GM12878 (cell line): ENCODE data around the gene CHST4. TPM values are rescaled to one million over a fixed set of nuclear protein-coding genes. Genes with fewer than 3 reads are reported as not detected.

Experiments
- ATAC-seq: fragments of 200-7000 bp; cut with Tn5 transposase; 3 replicates; pipeline ENCODE4 v1.9.1; 2020; ENCODE audit warnings: mild to moderate bottlenecking, moderate library complexity
- BruUV-seq: library from RNA; stranded (reverse); fragments of 400-500 nt; replicated peaks from 2 replicates; lab custom pipeline; 2021; lab: Mats Ljungman, UMichigan
- CTCF ChIA-PET: fragments of 300-600 bp; sonication (Branson Sonifier 250); formaldehyde crosslinking; extraction: SDS; loops from one replicate; lab custom pipeline; 2021; ENCODE audit warnings: inconsistent platforms; lab: Yijun Ruan, JAX
- POLR2A ChIA-PET: fragments of 350-600 bp; formaldehyde crosslinking; extraction: SDS; loops from one replicate; lab custom pipeline; 2021; ENCODE audit warnings: inconsistent platforms; lab: Charles Lee
- RAD21 ChIA-PET: fragments of 300-600 bp; sonication (Branson Sonifier 250); formaldehyde crosslinking; loops from one replicate; lab custom pipeline; 2023; ENCODE audit warnings: antibody characterized with exemption; ENCODE audit not compliant: unreplicated experiment; lab: Charles Lee
- SMC1A ChIA-PET: fragments of 300-600 bp; sonication (Branson Sonifier 250); formaldehyde crosslinking; loops from one replicate; lab custom pipeline; 2023; ENCODE audit not compliant: unreplicated experiment, uncharacterized antibody; lab: Charles Lee
- DNase-seq: peaks from one replicate; pipeline ENCODE4 v3.0.0-alpha.2; 2011; ENCODE audit warnings: low read depth, low spot score
- FAIRE-seq: peaks from 3 replicates; lab custom pipeline; 2011; peaks lifted over from hg19 to GRCh38; lab: Jason Lieb, UNC
- H2AFZ ChIP-seq: 2 replicates; pipeline ENCODE4 v1.6.0; 2011; ENCODE audit warnings: low read depth, low read length, control low read depth; ENCODE audit not compliant: control insufficient read depth
- H3K27ac ChIP-seq: 2 replicates; pipeline ENCODE4 v1.5.1; 2011; ENCODE audit warnings: control low read depth; ENCODE audit not compliant: control insufficient read depth, insufficient read depth
- H3K27me3 ChIP-seq, 2 experiments: replicated peaks in 1 of 2; 2 replicates each; pipeline versions ENCODE4 v1.6.0 to v1.6.1; 2011; ENCODE audit warnings: low read length in 1 of 2; ENCODE audit not compliant: control insufficient read depth in 2 of 2, insufficient read depth in 2 of 2
- H3K36me3 ChIP-seq, 2 experiments: 2 replicates each; pipeline ENCODE4 v1.5.1; 2011; ENCODE audit warnings: low read length in 1 of 2; ENCODE audit not compliant: control insufficient read depth in 2 of 2, insufficient read depth in 2 of 2
- H3K4me1 ChIP-seq: 2 replicates; pipeline ENCODE4 v1.6.1; 2011; ENCODE audit warnings: mild to moderate bottlenecking, low read length, moderate library complexity, mixed read lengths; ENCODE audit not compliant: control insufficient read depth, insufficient read depth
- H3K4me2 ChIP-seq: 2 replicates; pipeline ENCODE4 v1.6.0; 2011; ENCODE audit warnings: control low read depth; ENCODE audit not compliant: control insufficient read depth, insufficient read depth
- H3K4me3 ChIP-seq: fragments of 200-600 bp; sonication (generic); 2 replicates; pipeline ENCODE4 v1.5.1; 2016
- H3K79me2 ChIP-seq: 2 replicates; pipeline ENCODE4 v1.6.0; 2011; ENCODE audit warnings: low read length; ENCODE audit not compliant: control insufficient read depth, insufficient read depth
- H3K9ac ChIP-seq: 2 replicates; pipeline ENCODE4 v1.8.0; 2011; ENCODE audit warnings: low read length, control low read depth, mixed read lengths; ENCODE audit not compliant: control insufficient read depth, insufficient read depth
- H3K9me3 ChIP-seq: replicated peaks from 3 replicates; pipeline ENCODE4 v1.5.1; 2011; ENCODE audit warnings: mild to moderate bottlenecking, low read length; ENCODE audit not compliant: control insufficient read depth, insufficient read depth
- H4K20me1 ChIP-seq: 2 replicates; pipeline ENCODE4 v1.6.0; 2011; ENCODE audit not compliant: control insufficient read depth, insufficient read depth
- ASH2L ChIP-seq: fragments of 300-600, 200-600 bp; sonication (generic); IDR thresholded peaks from 2 replicates; pipeline ENCODE4 v1.6.1; 2017; ENCODE audit warnings: low read depth, mild to moderate bottlenecking, borderline replicate concordance
- CBX3 ChIP-seq: fragments of 200-600 bp; sonication (generic); IDR thresholded peaks from 2 replicates; pipeline ENCODE4 v1.6.1; 2016; ENCODE audit warnings: low read depth, borderline replicate concordance
- DPF2 ChIP-seq: fragments of 450-650 bp; IDR thresholded peaks from 2 replicates; pipeline ENCODE4 v1.6.1; 2017; ENCODE audit warnings: mild to moderate bottlenecking
- EZH2 ChIP-seq: IDR thresholded peaks from 2 replicates; pipeline ENCODE4 v1.6.1; 2012; ENCODE audit warnings: low read depth, mild to moderate bottlenecking, control low read depth, inconsistent platforms, low read length, borderline replicate concordance; ENCODE audit not compliant: control insufficient read depth
- HDAC2 ChIP-seq: fragments of 200-600 bp; sonication (generic); IDR thresholded peaks from 2 replicates; pipeline ENCODE4 v1.6.1; 2017
- MYC ChIP-seq: IDR thresholded peaks from 2 replicates; pipeline ENCODE4 v1.6.1; 2011; ENCODE audit warnings: mild to moderate bottlenecking, low read length, moderate library complexity, inconsistent platforms; ENCODE audit not compliant: insufficient read depth, insufficient replicate concordance, insufficient read length, severe bottlenecking
- NFYA ChIP-seq: IDR thresholded peaks from 2 replicates; pipeline ENCODE4 v1.6.1; 2011; ENCODE audit warnings: low read depth, mild to moderate bottlenecking, low read length, improper control_type of control experiment, borderline replicate concordance
- NR2C2 ChIP-seq: IDR thresholded peaks from 2 replicates; pipeline ENCODE4 v1.6.1; 2011; ENCODE audit warnings: borderline replicate concordance, low read depth; ENCODE audit not compliant: control insufficient read depth, insufficient read length
- NR2F1 ChIP-seq: fragments of 450-650 bp; conservative IDR thresholded peaks from 2 replicates; pipeline ENCODE4 v1.6.1; 2017; ENCODE audit warnings: mild to moderate bottlenecking
- POU2F2 ChIP-seq: IDR thresholded peaks from 3 replicates; pipeline ENCODE4 v1.6.1; 2011; ENCODE audit warnings: low read depth, mild to moderate bottlenecking, low read length, borderline replicate concordance
- SMAD5 ChIP-seq: IDR thresholded peaks from 2 replicates; pipeline ENCODE4 v1.6.1; 2016; ENCODE audit warnings: antibody characterized with exemption, low read depth
- SREBF1 ChIP-seq: IDR thresholded peaks from 2 replicates; pipeline ENCODE4 v1.6.1; 2012; ENCODE audit warnings: mild to moderate bottlenecking, low read length
- SREBF2 ChIP-seq: IDR thresholded peaks from 2 replicates; pipeline ENCODE4 v1.6.1; 2012; ENCODE audit warnings: mild to moderate bottlenecking, low read length
- STAT1 ChIP-seq: fragments of 450-650 bp; conservative IDR thresholded peaks from 2 replicates; pipeline ENCODE4 v1.6.1; 2014; ENCODE audit warnings: antibody characterized with exemption, mild to moderate bottlenecking
- TAF1 ChIP-seq: IDR thresholded peaks from 2 replicates; pipeline ENCODE4 v1.6.1; 2011; ENCODE audit warnings: mild to moderate bottlenecking, low read depth, low read length, borderline replicate concordance
- TCF3 ChIP-seq: IDR thresholded peaks from 2 replicates; pipeline ENCODE4 v1.6.1; 2012; ENCODE audit warnings: low read depth, mild to moderate bottlenecking, low read length, borderline replicate concordance; ENCODE audit not compliant: insufficient read depth
- WGBS: methylation state at CpG from one replicate; pipeline ENCODE4 v1.1.6; 2016; ENCODE audit warnings: low lambda C conversion rate; ENCODE audit not compliant: insufficient replicate concordance, insufficient coverage; ENCODE audit errors: missing lambda C conversion rate; 5-methylcytosine and 5-hydroxymethylcytosine counted together
- in situ Hi-C: fragments of 300-500 bp; cut with MboI; formaldehyde crosslinking; loops from 9 replicates; pipeline ENCODE4 v1.14.3; 2018; ENCODE audit warnings: mixed read lengths
- intact Hi-C: fragments of 100-400 bp; cut with micrococcal nuclease; formaldehyde crosslinking; loops from one replicate; pipeline ENCODE4 v1.14.2; 2022; ENCODE audit not compliant: unreplicated experiment
- polyA plus RNA-seq, 11 experiments: library from polyadenylated mRNA; depleted of rRNA in 4 of 11; unstranded in 6 of 11; stranded (reverse) in 5 of 11; fragments of >200 nt; fragmentation: Nextera tagmentation in 4 of 11; fragmentation: Illumina TruSeq in 1 of 11; extraction: Ambion mirVana in 4 of 11; extraction: Trizol in 1 of 11; gene quantifications; 1 replicate in 1 of 11; 2 replicates in 10 of 11; pipeline versions ENCODE4 v1.2.1 to v1.2.3, GENCODE V29; 2011 to 2016; ENCODE audit warnings: inconsistent platforms in 2 of 11, missing spikeins in 2 of 11, low read depth in 1 of 11
- total RNA-seq, 4 experiments: library from RNA; depleted of rRNA in 3 of 4; stranded (reverse); fragments of >200 nt in 3 of 4; fragmentation: Illumina TruSeq in 1 of 4; extraction: Trizol in 1 of 4; gene quantifications; 2 replicates each; pipeline versions ENCODE4 v1.2.1 to v1.2.3, GENCODE V29; 2013 to 2021
- TF ChIP-seq, protein P1 (sequence below): fragments of 450-650 bp; IDR thresholded peaks from 2 replicates; pipeline ENCODE4 v1.6.1; 2016; ENCODE audit warnings: mild to moderate bottlenecking
- TF ChIP-seq, protein P2 (sequence below): fragments of 450-650 bp; IDR thresholded peaks from 2 replicates; pipeline ENCODE4 v1.6.1; 2017; ENCODE audit warnings: mild to moderate bottlenecking, low read depth, inconsistent platforms; ENCODE audit not compliant: poor library complexity, severe bottlenecking

Gene CHST4
- total and polyA plus RNA-seq, 10 of the 15 experiments (the other 5 are each of a cell fraction or from before 2014, with no cell fraction given): 0.10 to 1.7 (median 0.79) TPM

DNA sequence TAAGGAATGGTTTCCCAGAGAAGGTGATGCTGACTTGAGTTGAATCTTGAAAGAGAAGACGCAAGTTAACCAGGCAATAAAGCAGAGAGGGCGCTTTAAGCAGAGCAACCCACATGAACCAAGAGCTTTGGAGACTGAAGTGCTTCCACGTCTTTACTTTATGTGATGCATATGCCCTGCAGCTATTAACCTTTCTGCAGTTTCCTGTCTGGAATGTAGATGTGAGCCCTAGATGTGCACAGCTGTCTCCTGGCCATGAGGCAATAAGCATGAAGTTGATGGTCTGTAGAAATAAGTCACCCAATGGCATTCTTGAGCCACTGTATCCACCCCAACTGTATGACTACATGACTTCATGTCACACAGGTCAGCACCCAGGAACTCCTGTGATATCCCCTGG is 5.7 kb upstream of the CHST4 start:
- no peak overlapping the region for H2AFZ ChIP-seq
- WGBS: 66% methylated on average over 3 of the region's 3 CpGs
- intact Hi-C loops (no loop called here), in situ Hi-C loops (no loop called here)
- no peaks in the 10 kb centered on the region for H3K79me2 ChIP-seq
- H3K4me2 ChIP-seq: no peak overlapping the region
- H3K9ac ChIP-seq: no peak overlapping the region
- ChIA-PET CTCF (interaction anchor here (1.2 to 1.9 kb wide), 4 partner anchors 22 to 108 kb away, joined by 3 to 8 read pairs (median 4); no protein-coding TSS in a partner anchor), SMC1A (no interaction called here), RAD21 (interaction anchor here (0.9 to 1.0 kb wide), 2 partner anchors 90 to 108 kb away, joined by 3 to 4 read pairs; no protein-coding TSS in a partner anchor), POLR2A (no interaction called here)
- H3K27me3 ChIP-seq: no peaks in the 10 kb centered on the region; a peak in 1 of 4 replicates
- no peak for FAIRE-seq
- no peak overlapping the region for H3K27ac ChIP-seq
- no peaks in the 10 kb centered on the region for H4K20me1 ChIP-seq
- no peaks in the 10 kb centered on the region for H3K36me3 ChIP-seq
- no peak for TF ChIP-seq ASH2L
- TF ChIP-seq TAF1: no peak
- TF ChIP-seq NR2F1: no peak
- no peak for TF ChIP-seq NR2C2
- TF ChIP-seq STAT1: no peak
- TF ChIP-seq, protein P1, sequence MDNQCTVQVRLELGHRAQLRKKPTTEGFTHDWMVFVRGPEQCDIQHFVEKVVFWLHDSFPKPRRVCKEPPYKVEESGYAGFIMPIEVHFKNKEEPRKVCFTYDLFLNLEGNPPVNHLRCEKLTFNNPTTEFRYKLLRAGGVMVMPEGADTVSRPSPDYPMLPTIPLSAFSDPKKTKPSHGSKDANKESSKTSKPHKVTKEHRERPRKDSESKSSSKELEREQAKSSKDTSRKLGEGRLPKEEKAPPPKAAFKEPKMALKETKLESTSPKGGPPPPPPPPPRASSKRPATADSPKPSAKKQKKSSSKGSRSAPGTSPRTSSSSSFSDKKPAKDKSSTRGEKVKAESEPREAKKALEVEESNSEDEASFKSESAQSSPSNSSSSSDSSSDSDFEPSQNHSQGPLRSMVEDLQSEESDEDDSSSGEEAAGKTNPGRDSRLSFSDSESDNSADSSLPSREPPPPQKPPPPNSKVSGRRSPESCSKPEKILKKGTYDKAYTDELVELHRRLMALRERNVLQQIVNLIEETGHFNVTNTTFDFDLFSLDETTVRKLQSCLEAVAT: no peak
- no peak for TF ChIP-seq HDAC2
- TF ChIP-seq CBX3: no peak
- TF ChIP-seq SREBF2: no peak
- TF ChIP-seq SREBF1: no peak
- no peak for TF ChIP-seq EZH2
- no peak for TF ChIP-seq DPF2
- TF ChIP-seq, protein P2, sequence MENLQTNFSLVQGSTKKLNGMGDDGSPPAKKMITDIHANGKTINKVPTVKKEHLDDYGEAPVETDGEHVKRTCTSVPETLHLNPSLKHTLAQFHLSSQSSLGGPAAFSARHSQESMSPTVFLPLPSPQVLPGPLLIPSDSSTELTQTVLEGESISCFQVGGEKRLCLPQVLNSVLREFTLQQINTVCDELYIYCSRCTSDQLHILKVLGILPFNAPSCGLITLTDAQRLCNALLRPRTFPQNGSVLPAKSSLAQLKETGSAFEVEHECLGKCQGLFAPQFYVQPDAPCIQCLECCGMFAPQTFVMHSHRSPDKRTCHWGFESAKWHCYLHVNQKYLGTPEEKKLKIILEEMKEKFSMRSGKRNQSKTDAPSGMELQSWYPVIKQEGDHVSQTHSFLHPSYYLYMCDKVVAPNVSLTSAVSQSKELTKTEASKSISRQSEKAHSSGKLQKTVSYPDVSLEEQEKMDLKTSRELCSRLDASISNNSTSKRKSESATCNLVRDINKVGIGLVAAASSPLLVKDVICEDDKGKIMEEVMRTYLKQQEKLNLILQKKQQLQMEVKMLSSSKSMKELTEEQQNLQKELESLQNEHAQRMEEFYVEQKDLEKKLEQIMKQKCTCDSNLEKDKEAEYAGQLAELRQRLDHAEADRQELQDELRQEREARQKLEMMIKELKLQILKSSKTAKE: no peak
- no peak for TF ChIP-seq TCF3
- TF ChIP-seq NFYA: no peak
- no peak for TF ChIP-seq SMAD5
- no peak for TF ChIP-seq POU2F2
- TF ChIP-seq MYC: no peak
- H3K4me1 ChIP-seq: no peaks in the 10 kb centered on the region
- no TSS peak for BruUV-seq
- no peak for ATAC-seq
- DNase-seq: no peak
- no peaks in the 10 kb centered on the region for H3K9me3 ChIP-seq
- H3K4me3 ChIP-seq: no peak overlapping the region
